Keratinocyte (primary cell): ENCODE measurements around the gene OR6J1.

ENCODE experiments used
- EZH2 ChIP-seq: IDR thresholded peaks from one replicate; pipeline ENCODE4 v1.6.1; 2012; ENCODE audit warnings: inconsistent platforms, mild to moderate bottlenecking, low read length, moderate library complexity
- TF ChIP-seq, protein P1 (sequence below), 3 experiments: IDR thresholded peaks in 1 of 3; conservative IDR thresholded peaks in 1 of 3; optimal IDR thresholded peaks in 1 of 3; 2 replicates in 2 of 3; 3 replicates in 1 of 3; pipeline versions ENCODE3 to v1.5.1; 2011; ENCODE audit warnings: low read length in 3 of 3, mild to moderate bottlenecking in 3 of 3, moderate library complexity in 2 of 3, control low read depth in 1 of 3, inconsistent platforms in 1 of 3; ENCODE audit not compliant: insufficient read depth in 2 of 3; ENCODE audit errors: extremely low read depth in 1 of 3

DNA sequence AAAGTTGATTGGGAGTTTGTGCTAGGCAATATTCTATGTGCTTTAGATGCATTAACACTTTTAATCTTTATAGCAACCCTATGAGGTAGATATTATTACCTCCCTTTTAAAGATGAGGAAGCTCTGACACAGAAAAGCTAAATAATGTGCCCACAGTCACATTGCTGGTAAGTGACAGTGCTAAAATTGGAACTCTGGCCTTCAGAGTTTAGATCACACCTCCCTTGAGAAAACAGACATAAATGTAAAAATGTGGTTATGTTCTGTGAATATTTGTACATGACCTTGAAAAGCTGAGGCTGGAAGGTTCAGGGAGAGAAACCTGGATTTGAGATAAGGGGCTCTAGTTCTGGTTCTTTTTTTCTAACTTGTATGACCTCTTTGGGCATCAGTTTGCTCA lies 44.1 kb downstream of the OR6J1 start:
- no peak for TF ChIP-seq EZH2
- TF ChIP-seq, protein P1, sequence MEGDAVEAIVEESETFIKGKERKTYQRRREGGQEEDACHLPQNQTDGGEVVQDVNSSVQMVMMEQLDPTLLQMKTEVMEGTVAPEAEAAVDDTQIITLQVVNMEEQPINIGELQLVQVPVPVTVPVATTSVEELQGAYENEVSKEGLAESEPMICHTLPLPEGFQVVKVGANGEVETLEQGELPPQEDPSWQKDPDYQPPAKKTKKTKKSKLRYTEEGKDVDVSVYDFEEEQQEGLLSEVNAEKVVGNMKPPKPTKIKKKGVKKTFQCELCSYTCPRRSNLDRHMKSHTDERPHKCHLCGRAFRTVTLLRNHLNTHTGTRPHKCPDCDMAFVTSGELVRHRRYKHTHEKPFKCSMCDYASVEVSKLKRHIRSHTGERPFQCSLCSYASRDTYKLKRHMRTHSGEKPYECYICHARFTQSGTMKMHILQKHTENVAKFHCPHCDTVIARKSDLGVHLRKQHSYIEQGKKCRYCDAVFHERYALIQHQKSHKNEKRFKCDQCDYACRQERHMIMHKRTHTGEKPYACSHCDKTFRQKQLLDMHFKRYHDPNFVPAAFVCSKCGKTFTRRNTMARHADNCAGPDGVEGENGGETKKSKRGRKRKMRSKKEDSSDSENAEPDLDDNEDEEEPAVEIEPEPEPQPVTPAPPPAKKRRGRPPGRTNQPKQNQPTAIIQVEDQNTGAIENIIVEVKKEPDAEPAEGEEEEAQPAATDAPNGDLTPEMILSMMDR (optimal IDR thresholded peaks at IDR 0.05 in 1 of 3, IDR thresholded peaks at IDR 0.05 in 1 of 3, conservative IDR thresholded peaks at IDR 0.05 in 1 of 3; ENCODE audit: extremely low read depth in 1 of 3, insufficient read depth in 2 of 3, low read length in 3 of 3) = no peak
